GM23338 (cell line): ENCODE measurements around the gene NYAP2. TPM values are rescaled to one million over a fixed set of nuclear protein-coding genes. Genes with fewer than 3 reads are reported as not detected.

Experiments
- ATAC-seq: fragments of 200-7000 bp; cut with Tn5 transposase; 3 replicates; pipeline ENCODE4 v1.9.1; 2020
- DNase-seq: peaks from one replicate; pipeline ENCODE4 v3.0.0-alpha.2; 2015; ENCODE audit warnings: low spot score
- H2AFZ ChIP-seq: fragments of 200-600 bp; sonication (generic); 2 replicates; pipeline ENCODE4 v1.8.0; 2016; ENCODE audit warnings: antibody characterized with exemption, mild to moderate bottlenecking, moderate library complexity
- H3F3A ChIP-seq: fragments of 200-600 bp; sonication (generic); replicated peaks from 2 replicates; pipeline ENCODE4 v1.8.0; 2017; ENCODE audit warnings: antibody characterized with exemption, mixed run types, low read depth
- H3K27ac ChIP-seq: fragments of 200-600 bp; sonication (generic); 2 replicates; pipeline ENCODE4 v1.6.1; 2016; ENCODE audit warnings: low read depth
- H3K27me3 ChIP-seq: fragments of 200-600 bp; sonication (generic); 2 replicates; pipeline ENCODE4 v1.8.0; 2016; ENCODE audit warnings: mild to moderate bottlenecking, mixed run types, moderate library complexity; ENCODE audit not compliant: insufficient read depth
- H3K36me3 ChIP-seq: fragments of 200-600 bp; sonication (generic); 2 replicates; pipeline ENCODE4 v1.8.0; 2016; ENCODE audit warnings: mild to moderate bottlenecking; ENCODE audit not compliant: insufficient read depth
- H3K4me1 ChIP-seq: fragments of 200-600 bp; sonication (generic); 2 replicates; pipeline ENCODE4 v1.8.0; 2016; ENCODE audit warnings: mild to moderate bottlenecking, moderate library complexity; ENCODE audit not compliant: insufficient read depth
- H3K4me2 ChIP-seq: fragments of 200-600 bp; sonication (generic); 2 replicates; pipeline ENCODE4 v1.7.1; 2017; ENCODE audit warnings: mixed run types
- H3K4me3 ChIP-seq: fragments of 200-600 bp; sonication (generic); 2 replicates; pipeline ENCODE4 v1.6.1; 2016; ENCODE audit warnings: mixed run types
- H3K79me2 ChIP-seq: fragments of 200-600 bp; sonication (generic); replicated peaks from 2 replicates; pipeline ENCODE4 v1.8.0; 2017; ENCODE audit warnings: mild to moderate bottlenecking; ENCODE audit not compliant: insufficient read depth
- H3K9me2 ChIP-seq: fragments of 200-600 bp; sonication (generic); 2 replicates; pipeline ENCODE4 v1.8.0; 2017; ENCODE audit not compliant: insufficient read depth
- H4K20me1 ChIP-seq: fragments of 200-600 bp; sonication (generic); replicated peaks from 2 replicates; pipeline ENCODE4 v1.8.0; 2017; ENCODE audit warnings: mild to moderate bottlenecking; ENCODE audit not compliant: insufficient read depth
- H3K27ac Mint-ChIP-seq: 2 replicates; pipeline ENCODE4 v1.8.0; 2020; ENCODE audit warnings: inconsistent platforms, mild to moderate bottlenecking, moderate library complexity, mixed read lengths
- H3K27me3 Mint-ChIP-seq: 3 replicates; pipeline ENCODE4 v1.8.0; 2022; ENCODE audit warnings: low read depth, mild to moderate bottlenecking, moderate library complexity, mixed read lengths, inconsistent platforms; ENCODE audit not compliant: insufficient read depth, poor library complexity
- H3K36me3 Mint-ChIP-seq: 3 replicates; pipeline ENCODE4 v1.8.0; 2021; ENCODE audit warnings: low read depth, mild to moderate bottlenecking, inconsistent platforms, moderate library complexity, mixed read lengths
- H3K4me1 Mint-ChIP-seq: 3 replicates; pipeline ENCODE4 v1.8.0; 2020; ENCODE audit warnings: mild to moderate bottlenecking, inconsistent platforms, mixed read lengths
- H3K4me3 Mint-ChIP-seq: 3 replicates; pipeline ENCODE4 v1.8.0; 2021; ENCODE audit warnings: moderate library complexity, mild to moderate bottlenecking, inconsistent platforms, mixed read lengths
- H3K9me3 Mint-ChIP-seq: 3 replicates; pipeline ENCODE4 v1.8.0; 2020; ENCODE audit warnings: moderate library complexity, mild to moderate bottlenecking, inconsistent platforms, mixed read lengths
- CREB1 ChIP-seq: fragments of 250-450 bp; sonication (Bioruptor Pico); IDR thresholded peaks from 2 replicates; pipeline ENCODE4 v1.5.0; 2020; ENCODE audit warnings: low read depth, mild to moderate bottlenecking, moderate library complexity
- CTCF ChIP-seq, 2 experiments: fragments of 200-600 bp in 1 of 2; sonication (generic) in 1 of 2; conservative IDR thresholded peaks; 2 replicates each; pipeline versions ENCODE4 v1.5.1 to v1.6.1; 2016 to 2017; ENCODE audit warnings: antibody characterized with exemption in 2 of 2, low read depth in 2 of 2, mild to moderate bottlenecking in 2 of 2, moderate library complexity in 1 of 2
- ETS1 ChIP-seq: IDR thresholded peaks from 2 replicates; pipeline ENCODE4 v1.6.1; 2016; ENCODE audit warnings: antibody characterized with exemption
- EZH2 ChIP-seq: fragments of 200-600 bp; sonication (generic); IDR thresholded peaks from one replicate; pipeline ENCODE4 v1.8.0; 2017; ENCODE audit warnings: antibody characterized with exemption, mild to moderate bottlenecking, low read depth; ENCODE audit not compliant: unreplicated experiment
- EZH2phosphoT487 ChIP-seq: fragments of 200-600 bp; sonication (generic); IDR thresholded peaks from one replicate; pipeline ENCODE4 v1.8.1; 2018; ENCODE audit warnings: antibody characterized with exemption; ENCODE audit not compliant: unreplicated experiment
- JUNB ChIP-seq: IDR thresholded peaks from one replicate; pipeline ENCODE4 v1.6.1; 2016; ENCODE audit warnings: antibody characterized with exemption; ENCODE audit not compliant: unreplicated experiment
- NANOG ChIP-seq: IDR thresholded peaks from 2 replicates; pipeline ENCODE4 v1.6.1; 2016; ENCODE audit warnings: antibody characterized with exemption, borderline replicate concordance
- POLR2AphosphoS5 ChIP-seq: IDR thresholded peaks from 2 replicates; pipeline ENCODE4 v1.6.1; 2016; ENCODE audit warnings: antibody characterized with exemption, low read depth
- REST ChIP-seq: IDR thresholded peaks from one replicate; pipeline ENCODE4 v1.6.1; 2018; ENCODE audit warnings: antibody characterized with exemption; ENCODE audit not compliant: unreplicated experiment
- STAT1 ChIP-seq: IDR thresholded peaks from one replicate; pipeline ENCODE4 v1.6.1; 2016; ENCODE audit warnings: antibody characterized with exemption; ENCODE audit not compliant: unreplicated experiment
- ZNF114 ChIP-seq: fragments of 250-450 bp; sonication (Bioruptor Pico); IDR thresholded peaks from 2 replicates; pipeline ENCODE4 v1.5.0; 2020; ENCODE audit warnings: mild to moderate bottlenecking, moderate library complexity
- ZNF331 ChIP-seq: fragments of 250-450 bp; sonication (Bioruptor Pico); IDR thresholded peaks from 2 replicates; pipeline ENCODE4 v1.5.0; 2020; ENCODE audit warnings: low read depth, mild to moderate bottlenecking, moderate library complexity
- ZNF462 ChIP-seq: fragments of 250-450 bp; sonication (Bioruptor Pico); IDR thresholded peaks from 2 replicates; pipeline ENCODE4 v1.5.0; 2020; ENCODE audit warnings: mild to moderate bottlenecking, moderate library complexity
- polyA plus RNA-seq: library from polyadenylated mRNA; unstranded; fragments of >200 nt; fragmentation: Nextera tagmentation; extraction: Ambion mirVana; gene quantifications from 2 replicates; pipeline ENCODE4 v1.2.1, GENCODE V29; 2016
- total RNA-seq: library from RNA; depleted of rRNA; stranded (reverse); fragments of >200 nt; shearing (Covaris generic); gene quantifications from 2 replicates; pipeline ENCODE4 v1.2.3, GENCODE V29; 2014

Gene NYAP2
- total and polyA plus RNA-seq, 2 experiments from 2014 or later = not detected

DNA sequence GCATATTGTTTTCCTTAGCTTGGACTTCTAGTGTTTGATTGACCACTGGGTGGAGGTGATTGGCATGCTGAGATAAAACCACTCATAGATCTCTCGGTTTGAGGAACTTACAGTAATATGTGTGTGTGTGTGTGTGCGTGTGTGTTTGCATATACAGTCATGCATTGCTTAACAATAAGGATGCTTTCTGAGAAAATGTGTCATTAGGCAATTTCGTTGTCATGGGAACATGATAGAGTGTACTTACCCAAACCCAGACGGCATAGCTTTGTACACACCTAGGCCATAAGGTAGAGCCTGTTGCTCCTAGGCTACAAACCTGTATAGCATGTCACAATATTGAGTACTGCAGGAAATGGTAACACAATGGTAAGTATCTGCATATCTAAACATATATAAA, 167.3 kb downstream of the NYAP2 start:
- Histone ChIP-seq H3F3A (no peaks in the 10 kb centered on the region), H3K27me3 (no peaks in the 10 kb centered on the region), H3K4me2 (no peak overlapping the region), H3K4me3 (no peak overlapping the region), H3K36me3 (no peaks in the 10 kb centered on the region), H3K79me2 (no peaks in the 10 kb centered on the region), H3K27ac (no peak overlapping the region), H2AFZ (no peak overlapping the region), H3K9me2 (no peaks in the 10 kb centered on the region), H3K4me1 (peaks cover 6% of the 10 kb centered on the region; the same call in 1 of the 2 replicates), H4K20me1 (no peaks in the 10 kb centered on the region)
- H3K4me3 Mint-ChIP-seq = no peak overlapping the region
- ATAC-seq = no peak
- DNase-seq = no peak
- H3K27me3 Mint-ChIP-seq = no peaks in the 10 kb centered on the region
- no peak overlapping the region for H3K27ac Mint-ChIP-seq
- TF ChIP-seq ETS1 (no peak), JUNB (no peak), EZH2 (no peak), ZNF462 (CRISPR knock-in tag) (no peak), REST (no peak), NANOG (no peak), POLR2AphosphoS5 (no peak), ZNF331 (CRISPR knock-in tag) (no peak), STAT1 (no peak), CTCF (conservative IDR thresholded peaks at IDR 0.05; ENCODE audit: low read depth in 2 of 2) (no peak), CREB1 (CRISPR knock-in tag) (no peak), EZH2phosphoT487 (no peak), ZNF114 (CRISPR knock-in tag) (no peak)
- H3K36me3 Mint-ChIP-seq = peaks cover 5% of the 10 kb centered on the region
- peaks cover 15% of the 10 kb centered on the region for H3K9me3 Mint-ChIP-seq
- H3K4me1 Mint-ChIP-seq = peaks cover 8% of the 10 kb centered on the region; the same call in 2 of the 3 replicates
